22Rv1 (cell line): ENCODE results near the gene TMC2.

ENCODE experiments used
- H3K27ac ChIP-seq: fragments of 450-650 bp; 2 replicates; pipeline ENCODE4 v1.5.1; 2017
- ZFX ChIP-seq: fragments of 450-650 bp; IDR thresholded peaks from 2 replicates; pipeline ENCODE4 v1.6.1; 2017; ENCODE audit warnings: antibody characterized with exemption, borderline replicate concordance
- TF ChIP-seq, protein P1 (sequence below): fragments of 450-650 bp; IDR thresholded peaks from 2 replicates; pipeline ENCODE4 v1.5.1; 2017; ENCODE audit warnings: mild to moderate bottlenecking

TMC2 gene

DNA sequence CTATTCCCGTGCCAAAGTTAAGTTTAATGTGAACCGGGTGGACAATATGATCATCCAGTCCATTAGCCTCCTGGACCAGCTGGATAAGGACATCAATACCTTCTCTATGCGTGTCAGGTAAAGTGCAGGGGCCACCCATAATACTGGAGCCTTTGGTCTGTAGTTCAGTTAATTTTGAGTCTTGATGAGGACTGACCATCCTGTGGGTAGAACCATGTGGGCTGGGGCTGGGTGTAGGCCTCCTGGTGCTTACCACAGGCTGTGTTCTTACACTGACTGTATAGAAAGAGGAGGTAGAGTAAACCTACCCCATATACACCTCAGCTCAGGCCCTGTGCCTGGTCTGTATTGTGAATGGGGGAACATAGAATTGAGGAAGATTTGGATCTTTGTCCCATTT is 118.5 kb downstream of the TMC2 start:
- peak overlapping the region; percentile 94; the same call in 1 of the 2 replicates for H3K27ac ChIP-seq
- TF ChIP-seq, protein P1, sequence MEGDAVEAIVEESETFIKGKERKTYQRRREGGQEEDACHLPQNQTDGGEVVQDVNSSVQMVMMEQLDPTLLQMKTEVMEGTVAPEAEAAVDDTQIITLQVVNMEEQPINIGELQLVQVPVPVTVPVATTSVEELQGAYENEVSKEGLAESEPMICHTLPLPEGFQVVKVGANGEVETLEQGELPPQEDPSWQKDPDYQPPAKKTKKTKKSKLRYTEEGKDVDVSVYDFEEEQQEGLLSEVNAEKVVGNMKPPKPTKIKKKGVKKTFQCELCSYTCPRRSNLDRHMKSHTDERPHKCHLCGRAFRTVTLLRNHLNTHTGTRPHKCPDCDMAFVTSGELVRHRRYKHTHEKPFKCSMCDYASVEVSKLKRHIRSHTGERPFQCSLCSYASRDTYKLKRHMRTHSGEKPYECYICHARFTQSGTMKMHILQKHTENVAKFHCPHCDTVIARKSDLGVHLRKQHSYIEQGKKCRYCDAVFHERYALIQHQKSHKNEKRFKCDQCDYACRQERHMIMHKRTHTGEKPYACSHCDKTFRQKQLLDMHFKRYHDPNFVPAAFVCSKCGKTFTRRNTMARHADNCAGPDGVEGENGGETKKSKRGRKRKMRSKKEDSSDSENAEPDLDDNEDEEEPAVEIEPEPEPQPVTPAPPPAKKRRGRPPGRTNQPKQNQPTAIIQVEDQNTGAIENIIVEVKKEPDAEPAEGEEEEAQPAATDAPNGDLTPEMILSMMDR: no peak
- TF ChIP-seq ZFX: no peak

DNA sequence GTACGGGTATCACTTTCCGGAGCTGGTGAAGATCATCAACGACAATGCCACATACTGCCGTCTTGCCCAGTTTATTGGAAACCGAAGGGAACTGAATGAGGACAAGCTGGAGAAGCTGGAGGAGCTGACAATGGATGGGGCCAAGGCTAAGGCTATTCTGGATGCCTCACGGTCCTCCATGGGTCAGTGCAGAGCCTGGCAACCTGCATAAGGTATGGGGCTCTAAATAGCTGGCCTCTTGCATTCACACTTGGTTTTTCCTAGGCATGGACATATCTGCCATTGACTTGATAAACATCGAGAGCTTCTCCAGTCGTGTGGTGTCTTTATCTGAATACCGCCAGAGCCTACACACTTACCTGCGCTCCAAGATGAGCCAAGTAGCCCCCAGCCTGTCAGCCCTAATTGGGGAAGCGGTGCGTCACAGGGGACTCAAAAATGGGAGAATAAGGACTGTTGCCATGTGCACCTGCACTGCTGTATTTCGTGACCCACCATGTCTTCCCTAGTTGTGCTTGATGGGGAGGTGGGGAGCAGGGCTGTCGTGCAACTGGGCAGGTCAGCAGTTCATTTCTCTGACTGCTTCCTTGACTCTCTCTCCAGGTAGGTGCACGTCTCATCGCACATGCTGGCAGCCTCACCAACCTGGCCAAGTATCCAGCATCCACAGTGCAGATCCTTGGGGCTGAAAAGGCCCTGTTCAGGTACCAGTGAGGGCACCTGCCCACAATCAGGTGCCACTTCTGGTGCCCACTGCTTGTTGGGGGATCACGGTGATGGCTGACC is 119.2 kb downstream of the TMC2 start:
- 0 out of 2 replicates have a peak overlapping the region, but pooled peaks have one; percentile 94 for H3K27ac ChIP-seq

DNA sequence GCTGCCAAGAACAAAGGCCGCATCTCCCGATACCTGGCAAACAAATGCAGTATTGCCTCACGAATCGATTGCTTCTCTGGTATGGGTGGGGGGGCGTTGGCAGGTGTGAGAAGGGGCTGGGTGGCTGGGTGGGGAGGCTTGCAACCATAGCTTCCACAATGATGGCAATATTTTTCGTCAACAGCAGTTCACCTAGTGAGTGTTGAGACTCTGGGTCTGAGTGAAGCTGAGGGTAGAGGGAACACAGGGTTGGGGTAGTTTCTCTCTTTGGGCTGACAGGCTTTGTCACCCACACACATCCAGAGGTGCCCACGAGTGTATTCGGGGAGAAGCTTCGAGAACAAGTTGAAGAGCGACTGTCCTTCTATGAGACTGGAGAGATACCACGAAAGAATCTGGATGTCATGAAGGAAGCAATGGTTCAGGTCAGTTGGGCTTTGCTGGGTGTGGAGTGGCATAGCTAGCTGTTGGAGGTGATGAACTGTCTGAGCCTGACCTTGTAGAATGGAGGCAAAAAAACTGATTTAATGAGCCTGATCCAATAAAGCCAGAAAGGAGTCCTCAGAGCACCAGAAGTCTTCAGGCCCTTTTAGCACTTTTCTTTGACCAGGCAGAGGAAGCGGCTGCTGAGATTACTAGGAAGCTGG is 120.2 kb downstream of the TMC2 start:
- no peak for TF ChIP-seq ZFX
- TF ChIP-seq, protein P1: no peak
- no peak overlapping the region for H3K27ac ChIP-seq

More for the DNA sequence above, 119.2 kb downstream of the TMC2 start:
- no peak for TF ChIP-seq ZFX
- TF ChIP-seq, protein P1: no peak

DNA sequence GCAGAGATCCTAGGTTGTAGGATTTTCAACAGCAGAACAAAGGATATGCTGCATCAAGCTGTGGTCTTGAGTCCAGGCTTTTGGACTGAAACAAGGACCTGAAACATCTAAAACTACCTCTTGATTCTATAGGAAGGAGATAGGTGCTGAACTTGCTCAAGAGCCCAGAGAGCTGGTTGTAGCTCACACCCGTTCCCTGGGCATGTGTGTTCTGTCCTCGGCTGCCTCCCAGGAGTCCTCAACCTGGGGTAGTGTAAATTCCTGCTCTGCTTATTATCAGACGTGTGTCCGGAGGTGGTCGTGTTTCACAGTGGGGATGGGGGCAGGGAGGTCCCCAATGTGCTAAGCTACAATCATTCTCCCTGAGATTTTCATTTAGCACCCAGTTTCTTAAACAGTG is 120.9 kb downstream of the TMC2 start:
- no peak overlapping the region for H3K27ac ChIP-seq
- TF ChIP-seq, protein P1: no peak
- TF ChIP-seq ZFX: no peak

DNA sequence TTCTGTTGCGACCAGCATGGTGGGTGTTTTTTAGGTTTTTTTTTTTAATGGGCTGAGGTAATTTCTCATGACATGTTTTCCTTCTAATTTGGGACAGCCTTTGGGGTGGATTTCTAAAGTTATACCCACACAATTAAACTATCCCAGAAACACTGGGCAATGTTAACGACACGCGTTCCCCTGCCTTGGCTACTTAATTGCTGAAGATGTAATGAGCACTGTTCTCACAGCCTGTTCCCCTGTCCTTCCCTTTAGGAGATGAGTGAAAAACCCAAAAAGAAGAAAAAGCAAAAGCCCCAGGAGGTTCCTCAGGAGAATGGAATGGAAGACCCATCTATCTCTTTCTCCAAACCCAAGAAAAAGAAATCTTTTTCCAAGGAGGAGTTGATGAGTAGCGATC is 121.3 kb downstream of the TMC2 start:
- TF ChIP-seq, protein P1: no peak
- no peak for TF ChIP-seq ZFX
- no peak overlapping the region for H3K27ac ChIP-seq

DNA sequence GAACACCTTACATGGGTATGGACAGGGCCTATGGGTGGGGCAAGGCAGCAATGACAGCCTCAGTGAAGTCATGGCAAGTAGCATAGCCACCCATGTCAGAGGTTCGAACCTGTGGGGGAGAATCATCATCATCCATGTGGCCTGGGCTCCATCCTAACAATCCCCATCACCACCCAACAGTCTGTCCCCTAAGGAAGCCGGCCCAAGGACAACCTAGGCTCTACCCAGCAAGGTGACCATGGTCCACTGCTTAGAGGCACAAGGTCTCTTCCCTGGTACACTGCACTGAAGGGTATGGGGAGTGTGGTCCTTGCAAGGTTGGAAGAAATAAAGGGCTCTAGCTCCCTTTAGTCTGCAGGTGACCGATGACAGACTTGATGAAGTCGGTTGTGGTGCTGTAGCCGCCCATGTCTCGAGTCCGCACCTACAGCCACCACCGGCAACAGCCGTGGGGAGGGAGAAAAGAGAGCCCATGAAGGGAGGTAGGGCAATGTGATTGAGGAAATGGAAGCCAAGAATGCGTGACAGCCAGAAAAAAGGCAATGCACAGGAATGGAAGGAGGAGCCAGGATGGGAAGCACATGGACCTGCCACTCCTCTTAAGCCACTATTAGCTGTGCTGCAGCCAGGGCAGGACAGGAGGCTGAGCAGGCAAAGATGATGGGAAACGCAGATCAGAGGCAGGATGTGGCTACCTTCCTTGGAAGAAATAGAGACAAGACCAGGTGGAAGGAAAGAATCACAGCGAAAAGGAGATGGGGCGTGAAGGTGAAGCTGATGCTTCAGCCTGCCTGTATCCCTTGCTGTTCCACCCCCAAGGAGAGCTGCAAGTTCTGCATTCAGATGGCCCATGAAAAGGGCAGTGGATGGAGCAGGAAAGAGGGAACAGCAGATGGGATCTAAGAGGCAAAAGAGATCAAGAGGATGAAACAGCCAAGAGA is 122.3 kb downstream of the TMC2 start:
- H3K27ac ChIP-seq: peak overlapping the region; percentile 20
- TF ChIP-seq, protein P1: no peak
- no peak for TF ChIP-seq ZFX
